Right lung (tissue), 5 donors: ENCODE measurements around the gene ATP6V0A4. TPM values are rescaled to one million over a fixed set of nuclear protein-coding genes. Genes with fewer than 3 reads are reported as not detected.

Experiments
- DNase-seq, 2 donors: peaks; one replicate each; pipeline ENCODE4 v3.0.0-alpha.2; 2013
- polyA plus RNA-seq, 5 donors: library from polyadenylated mRNA; unstranded; fragments of 120-200 nt; gene quantifications; one replicate each; pipeline versions ENCODE4 v1.2.1 to v1.2.3, GENCODE V29; 2013; ENCODE audit warnings: inconsistent platforms in 1 of 5, low replicate concordance in 1 of 5; ENCODE audit not compliant: insufficient read length in 5 of 5, insufficient read depth in 1 of 5

The ATP6V0A4 gene
- polyA plus RNA-seq, 5 donors, result 0.31 to 1.1 (median 0.69) TPM

DNA sequence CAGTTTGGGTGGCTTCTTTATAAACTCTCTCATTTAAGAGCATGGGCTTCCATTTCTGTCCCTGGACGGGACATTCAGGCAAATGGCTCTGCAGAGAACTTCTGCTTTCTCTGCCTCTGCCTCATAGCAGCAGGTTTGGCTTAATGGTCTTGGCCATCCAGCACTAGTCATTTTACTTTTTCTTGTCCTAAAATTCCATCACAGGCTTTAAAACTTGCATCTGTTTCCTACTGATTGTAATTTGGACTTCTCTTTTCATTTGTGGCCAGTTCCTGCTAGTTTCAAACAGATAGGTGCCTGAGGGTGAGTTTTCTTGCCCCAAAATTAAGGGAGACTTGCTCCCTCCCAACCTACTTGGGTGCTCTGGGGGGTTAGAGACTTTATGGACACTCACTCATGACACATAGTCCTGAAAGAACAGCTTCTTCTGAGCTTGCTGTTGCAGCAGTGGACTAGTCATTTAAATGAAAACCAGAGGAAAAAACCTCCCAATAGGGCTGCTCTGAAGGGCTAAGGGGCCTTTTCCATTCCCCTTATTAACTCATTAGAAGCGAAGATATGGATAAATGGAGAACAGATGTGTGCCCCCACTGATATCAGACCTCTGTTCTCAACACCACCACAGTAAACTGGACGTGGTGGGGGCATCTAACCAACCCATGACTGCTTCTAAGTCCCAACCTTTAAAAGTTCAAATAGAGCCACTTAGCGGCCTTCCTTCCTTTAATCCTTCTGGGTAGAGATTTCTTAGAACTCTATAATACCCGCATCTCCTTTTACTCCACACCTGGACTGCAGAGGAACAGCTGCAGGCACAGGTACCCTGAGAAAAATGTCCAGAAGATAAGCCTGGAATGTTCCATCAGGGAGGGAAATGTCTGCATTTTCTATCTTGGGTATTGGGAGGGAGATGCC is 135.7 kb downstream of the ATP6V0A4 start:
- DNase-seq, result no peak

GRCh38 chr7:138661069-138661635 is 136.8 kb downstream of the ATP6V0A4 start:
- DNase-seq, result no peak

GRCh38 chr7:138658889-138659288 is 139.1 kb downstream of the ATP6V0A4 start:
- no peak for DNase-seq

GRCh38 chr7:138657854-138658386 is 140.1 kb downstream of the ATP6V0A4 start:
- DNase-seq, result no peak

- no peak for DNase-seq
Observed at GRCh38 chr7:138656952-138657351, 141.0 kb downstream of the ATP6V0A4 start.

Other genes starting within 250 kb of the ATP6V0A4 start
- 1 to 10 TPM; 1.6 to 4.7 (median 2.7) TPM for gene SVOPL, start 96.8 kb downstream of the ATP6V0A4 start, polyA plus RNA-seq
- gene TMEM213, start 202 bp downstream of the ATP6V0A4 start, polyA plus RNA-seq, result under 1 TPM; 0.40 to 0.99 (median 0.57) TPM
- gene KIAA1549, start 183.2 kb upstream of the ATP6V0A4 start, polyA plus RNA-seq, result 10 to 100 TPM; 11.5 to 14.7 (median 14.5) TPM
- 10 to 100 TPM; 15.5 to 27.7 (median 22.3) TPM for gene ZC3HAV1L, start 237.8 kb upstream of the ATP6V0A4 start, polyA plus RNA-seq